PC-9 (cell line): Measurements from ENCODE around the gene TOPAZ1. TPM values are rescaled to one million over a fixed set of nuclear protein-coding genes. Genes with fewer than 3 reads are reported as not detected.

Experiments
- BruUV-seq: library from RNA; stranded (reverse); fragments of 400-500 nt; replicated peaks from 2 replicates; lab custom pipeline; 2021; lab: Mats Ljungman, UMichigan
- CTCF ChIA-PET: fragments of 300-600 bp; sonication (Branson Sonifier 250); formaldehyde crosslinking; loops from one replicate; lab custom pipeline; 2022; ENCODE audit warnings: antibody characterized with exemption; lab: Charles Lee
- POLR2A ChIA-PET: fragments of 300-600 bp; sonication (Branson Sonifier 250); formaldehyde crosslinking; loops from one replicate; lab custom pipeline; 2022; ENCODE audit warnings: antibody characterized with exemption; ENCODE audit not compliant: unreplicated experiment; lab: Charles Lee
- DNase-seq, 2 experiments: peaks; one replicate each; pipeline versions ENCODE4 v3.0.0 to v3.0.0-alpha.2; 2015 to 2022; ENCODE audit warnings: mixed read lengths in 1 of 2
- H2AFZ ChIP-seq: fragments of 200-600 bp; sonication (generic); 2 replicates; pipeline ENCODE4 v1.8.1; 2017; ENCODE audit warnings: antibody characterized with exemption
- H3F3A ChIP-seq: fragments of 200-600 bp; sonication (generic); 2 replicates; pipeline ENCODE4 v1.8.1; 2017; ENCODE audit warnings: antibody characterized with exemption, mild to moderate bottlenecking, low read depth; ENCODE audit not compliant: insufficient read depth
- H3K27ac ChIP-seq: fragments of 200-600 bp; sonication (generic); 2 replicates; pipeline ENCODE4 v1.6.1; 2016; ENCODE audit warnings: mixed run types
- H3K27me3 ChIP-seq: fragments of 200-600 bp; sonication (generic); 2 replicates; pipeline ENCODE4 v1.6.1; 2016; ENCODE audit warnings: low read depth, mixed run types; ENCODE audit not compliant: insufficient read depth
- H3K36me3 ChIP-seq: fragments of 200-600 bp; sonication (generic); 2 replicates; pipeline ENCODE4 v1.6.1; 2016; ENCODE audit warnings: low read depth, mixed run types
- H3K4me1 ChIP-seq: fragments of 200-600 bp; sonication (generic); replicated peaks from 2 replicates; pipeline ENCODE4 v1.6.1; 2016; ENCODE audit warnings: mixed run types; ENCODE audit not compliant: insufficient read depth
- H3K4me2 ChIP-seq: fragments of 200-600 bp; sonication (generic); 2 replicates; pipeline ENCODE4 v1.6.1; 2017; ENCODE audit warnings: mixed run types
- H3K4me3 ChIP-seq: fragments of 200-600 bp; sonication (generic); 2 replicates; pipeline ENCODE4 v1.6.1; 2016; ENCODE audit warnings: mixed run types
- H3K79me2 ChIP-seq: fragments of 200-600 bp; sonication (generic); 2 replicates; pipeline ENCODE4 v1.6.1; 2017; ENCODE audit warnings: low read depth, mixed run types
- H3K9me2 ChIP-seq: fragments of 200-600 bp; sonication (generic); 2 replicates; pipeline ENCODE4 v1.8.1; 2017; ENCODE audit warnings: mild to moderate bottlenecking; ENCODE audit not compliant: insufficient read depth
- H3K9me3 ChIP-seq: fragments of 200-600 bp; sonication (generic); 2 replicates; pipeline ENCODE4 v1.8.1; 2016; ENCODE audit warnings: low read depth; ENCODE audit not compliant: insufficient read depth
- H4K20me1 ChIP-seq: fragments of 200-600 bp; sonication (generic); 2 replicates; pipeline ENCODE4 v1.8.1; 2017; ENCODE audit not compliant: insufficient read depth
- CTCF ChIP-seq: fragments of 200-600 bp; sonication (generic); conservative IDR thresholded peaks from 2 replicates; pipeline ENCODE4 v1.6.1; 2017; ENCODE audit warnings: mixed run types, antibody characterized with exemption, mild to moderate bottlenecking, moderate library complexity
- EZH2 ChIP-seq: fragments of 200-600 bp; sonication (generic); IDR thresholded peaks from 2 replicates; pipeline ENCODE4 v1.8.0; 2017; ENCODE audit warnings: antibody characterized with exemption, low read depth
- intact Hi-C: fragments of 100-400 bp; cut with micrococcal nuclease; formaldehyde crosslinking; loops from one replicate; pipeline ENCODE4 v1.10.0; 2022; ENCODE audit not compliant: unreplicated experiment
- total RNA-seq: library from RNA; stranded (reverse); gene quantifications from 2 replicates; pipeline ENCODE4 v1.2.3, GENCODE V29; 2021

TOPAZ1 gene
- total RNA-seq, 1 experiment from 2014 or later = not detected

- ChIA-PET POLR2A (no interaction called here), CTCF (no interaction called here)
- no peaks in the 10 kb centered on the region for H3K9me3 ChIP-seq
- H3K27me3 ChIP-seq = no peaks in the 10 kb centered on the region
- no TSS peak for BruUV-seq
- TF ChIP-seq EZH2 = no peak
- TF ChIP-seq CTCF = no peak
- no peak overlapping the region for H3K4me2 ChIP-seq
- DNase-seq = no peak
- H3K9me2 ChIP-seq = no peaks in the 10 kb centered on the region
- no peak overlapping the region for H3K4me3 ChIP-seq
- no peak overlapping the region for H2AFZ ChIP-seq
- no peaks in the 10 kb centered on the region for H3K79me2 ChIP-seq
- no peak overlapping the region for H3K27ac ChIP-seq
- H3K4me1 ChIP-seq = no peaks in the 10 kb centered on the region
- H4K20me1 ChIP-seq = no peaks in the 10 kb centered on the region
- no peaks in the 10 kb centered on the region for H3F3A ChIP-seq
- H3K36me3 ChIP-seq = no peaks in the 10 kb centered on the region
- intact Hi-C loops = no loop called here
Measured at GRCh38 chr3:44365952-44366351, 124.3 kb downstream of the TOPAZ1 start.

GRCh38 chr3:44375450-44375849 lies 133.8 kb downstream of the TOPAZ1 start:
- Histone ChIP-seq H3K36me3 (no peaks in the 10 kb centered on the region; the same call in 1 of the 2 replicates), H2AFZ (no peak overlapping the region), H3K4me1 (no peaks in the 10 kb centered on the region), H3K27ac (no peak overlapping the region), H4K20me1 (no peaks in the 10 kb centered on the region), H3K9me2 (no peaks in the 10 kb centered on the region), H3F3A (no peaks in the 10 kb centered on the region), H3K4me2 (no peak overlapping the region), H3K27me3 (no peaks in the 10 kb centered on the region), H3K9me3 (no peaks in the 10 kb centered on the region), H3K79me2 (no peaks in the 10 kb centered on the region), H3K4me3 (no peak overlapping the region)
- CTCF ChIA-PET = no interaction called here
- no TSS peak for BruUV-seq
- POLR2A ChIA-PET = no interaction called here
- intact Hi-C loops = no loop called here
- no peak for DNase-seq
- no peak for TF ChIP-seq CTCF
- no peak for TF ChIP-seq EZH2

Other genes with a start within 250 kb of the TOPAZ1 start
- 22.8 and 28.3 TPM in 2 replicates for gene TCAIM, start 96.9 kb downstream of the TOPAZ1 start, total RNA-seq
- 15.9 and 20.3 TPM in 2 replicates for gene ZNF445, start 235.8 kb downstream of the TOPAZ1 start, total RNA-seq